Measurements from ENCODE around the gene LRRC8D. TPM values are rescaled to one million over a fixed set of nuclear protein-coding genes. Genes with fewer than 3 reads are reported as not detected.

LRRC8D gene
- total and polyA plus RNA-seq, 2 experiments from 2014 or later: 10.1 to 13.8 TPM

- Histone ChIP-seq H3K4me1 (ENCODE audit: low read depth) (peaks cover 34% of the 10 kb centered on the region), H3K4me3 (no peak overlapping the region), H3K27ac (peak overlapping the region; percentile 61), H3K9me3 (ENCODE audit: low read depth) (no peaks in the 10 kb centered on the region), H3K36me3 (no peaks in the 10 kb centered on the region), H3K27me3 (no peaks in the 10 kb centered on the region)
- TF ChIP-seq CTCF (IDR thresholded peaks at IDR 0.05; ENCODE audit: low read depth, low read length): no peak
- peak in 1 of 2 donors; percentile 28 for DNase-seq (ENCODE audit: low read depth in 1 of 2, low spot score in 1 of 2)
Observed at GRCh38 chr1:89911191-89911991, 90.6 kb downstream of the LRRC8D start.

- Histone ChIP-seq H3K36me3 (no peaks in the 10 kb centered on the region), H3K9me3 (ENCODE audit: low read depth) (no peaks in the 10 kb centered on the region), H3K27me3 (no peaks in the 10 kb centered on the region), H3K4me1 (ENCODE audit: low read depth) (peaks cover 29% of the 10 kb centered on the region), H3K4me3 (no peak overlapping the region), H3K27ac (peak overlapping the region; percentile 61)
- DNase-seq (ENCODE audit: low read depth in 1 of 2, low spot score in 1 of 2): no peak
- TF ChIP-seq CTCF (IDR thresholded peaks at IDR 0.05; ENCODE audit: low read depth, low read length): no peak
Observed at GRCh38 chr1:89912073-89912472, 91.2 kb downstream of the LRRC8D start.

- Histone ChIP-seq H3K9me3 (ENCODE audit: low read depth) (no peaks in the 10 kb centered on the region), H3K4me1 (ENCODE audit: low read depth) (peaks cover 25% of the 10 kb centered on the region), H3K4me3 (no peak overlapping the region), H3K27me3 (no peaks in the 10 kb centered on the region), H3K27ac (no peak overlapping the region), H3K36me3 (no peaks in the 10 kb centered on the region)
- no peak for TF ChIP-seq CTCF (IDR thresholded peaks at IDR 0.05; ENCODE audit: low read depth, low read length)
- no peak for DNase-seq (ENCODE audit: low read depth in 1 of 2, low spot score in 1 of 2)
Observed at GRCh38 chr1:89913353-89914095, 92.7 kb downstream of the LRRC8D start.

GRCh38 chr1:89917353-89917752 is 96.5 kb downstream of the LRRC8D start:
- no peaks in the 10 kb centered on the region for H3K36me3 ChIP-seq
- H3K27me3 ChIP-seq: no peaks in the 10 kb centered on the region
- H3K27ac ChIP-seq: no peak overlapping the region
- H3K4me1 ChIP-seq (ENCODE audit: low read depth): peaks cover 16% of the 10 kb centered on the region
- TF ChIP-seq CTCF (IDR thresholded peaks at IDR 0.05; ENCODE audit: low read depth, low read length): no peak
- DNase-seq (ENCODE audit: low read depth in 1 of 2, low spot score in 1 of 2): no peak
- no peak overlapping the region for H3K4me3 ChIP-seq
- no peaks in the 10 kb centered on the region for H3K9me3 ChIP-seq (ENCODE audit: low read depth)

- H3K9me3 ChIP-seq (ENCODE audit: low read depth): no peaks in the 10 kb centered on the region
- peaks cover 16% of the 10 kb centered on the region for H3K4me1 ChIP-seq (ENCODE audit: low read depth)
- H3K4me3 ChIP-seq: no peak overlapping the region
- TF ChIP-seq CTCF (IDR thresholded peaks at IDR 0.05; ENCODE audit: low read depth, low read length): no peak
- H3K27me3 ChIP-seq: no peaks in the 10 kb centered on the region
- no peak overlapping the region for H3K27ac ChIP-seq
- no peaks in the 10 kb centered on the region for H3K36me3 ChIP-seq
- no peak for DNase-seq (ENCODE audit: low read depth in 1 of 2, low spot score in 1 of 2)
Observed at GRCh38 chr1:89918127-89918793, 97.4 kb downstream of the LRRC8D start.

All from cardiac muscle cell (in vitro differentiated cells and primary cell).